Stimulated activated CD4-positive, alpha-beta T cell treated with anti-CD3 and anti-CD28 coated beads, Interleukin-12 subunit alpha, Interleukin-12 subunit beta, amount 100 ng/mL, for 4 hours (primary cell): Measurements from ENCODE around the gene TBKBP1.
"Not testable (repeated sequence)": the region's sequence is repeated elsewhere in the genome, so short reads cannot be mapped to it uniquely, and the experiment has no call there.

Experiments
- DNase-seq: peaks from one replicate; pipeline ENCODE4 v3.0.0-alpha.2; 2020

The TBKBP1 gene

GRCh38 chr17:47735139-47735464 is 41.1 kb downstream of the TBKBP1 start:
- DNase-seq: no peak

GRCh38 chr17:47735536-47736011 is 41.6 kb downstream of the TBKBP1 start:
- DNase-seq: no peak

- no peak for DNase-seq
Observed at GRCh38 chr17:47736501-47737495, 42.8 kb downstream of the TBKBP1 start.

GRCh38 chr17:47738178-47738577 is 44.2 kb downstream of the TBKBP1 start:
- DNase-seq: no peak

GRCh38 chr17:47739150-47739549 is 45.2 kb downstream of the TBKBP1 start:
- no peak for DNase-seq

- not testable (repeated sequence) for DNase-seq
Observed at GRCh38 chr17:47739945-47740344, 46.0 kb downstream of the TBKBP1 start.

GRCh38 chr17:47741109-47741792 is 47.3 kb downstream of the TBKBP1 start:
- DNase-seq: no peak

GRCh38 chr17:47741793-47742145 is 47.8 kb downstream of the TBKBP1 start:
- DNase-seq: no peak

GRCh38 chr17:47742319-47743181 is 48.6 kb downstream of the TBKBP1 start:
- no peak for DNase-seq

GRCh38 chr17:47744168-47745036 is 50.4 kb downstream of the TBKBP1 start:
- no peak for DNase-seq

- no peak for DNase-seq
Observed at GRCh38 chr17:47745037-47745380, 51.0 kb downstream of the TBKBP1 start.

- no peak for DNase-seq
Observed at GRCh38 chr17:47751471-47751870, 57.5 kb downstream of the TBKBP1 start.

GRCh38 chr17:47757386-47757785 is 63.4 kb downstream of the TBKBP1 start:
- DNase-seq: no peak

- no peak for DNase-seq
Observed at GRCh38 chr17:47760409-47761140, 66.6 kb downstream of the TBKBP1 start.
